Caco-2 (cell line): Measurements from ENCODE around the gene RAF1. TPM values are rescaled to one million over a fixed set of nuclear protein-coding genes. Genes with fewer than 3 reads are reported as not detected.

Source experiments
- BruUV-seq: library from RNA; stranded (reverse); fragments of 400-500 nt; replicated peaks from 2 replicates; lab custom pipeline; 2021; lab: Mats Ljungman, UMichigan
- CTCF ChIA-PET: fragments of 300-600 bp; sonication (Branson Sonifier 250); formaldehyde crosslinking; loops from one replicate; lab custom pipeline; 2022; ENCODE audit warnings: antibody characterized with exemption; lab: Charles Lee
- POLR2A ChIA-PET: fragments of 300-600 bp; sonication (Branson Sonifier 250); formaldehyde crosslinking; loops from one replicate; lab custom pipeline; 2022; ENCODE audit warnings: antibody characterized with exemption; lab: Charles Lee
- DNase-seq, 2 experiments: peaks; one replicate each; pipeline versions ENCODE4 v3.0.0 to v3.0.0-alpha.2; 2020 to 2022
- H3K27me3 ChIP-seq: replicated peaks from 2 replicates; pipeline ENCODE4 v1.6.0; 2011; ENCODE audit warnings: low read length; ENCODE audit not compliant: control insufficient read depth, insufficient read depth
- H3K36me3 ChIP-seq: 2 replicates; pipeline ENCODE4 v1.5.1; 2011; ENCODE audit warnings: low read length; ENCODE audit not compliant: control insufficient read depth, insufficient read depth
- H3K4me1 ChIP-seq: fragments of 250-450 bp; sonication (Bioruptor Pico); 2 replicates; pipeline ENCODE4 v1.5.1; 2020; ENCODE audit warnings: mild to moderate bottlenecking
- H3K4me3 ChIP-seq: 2 replicates; pipeline ENCODE4 v1.5.1; 2011; ENCODE audit warnings: low read depth, mild to moderate bottlenecking, control low read depth, low read length
- H3K9me3 ChIP-seq: fragments of 250-450 bp; sonication (Bioruptor Pico); 2 replicates; pipeline ENCODE4 v1.5.1; 2020; ENCODE audit warnings: mild to moderate bottlenecking, moderate library complexity
- H3K27ac Mint-ChIP-seq: one replicate; pipeline ENCODE4 v1.8.0; 2022; ENCODE audit warnings: mixed read lengths; ENCODE audit not compliant: unreplicated experiment
- H3K27me3 Mint-ChIP-seq: one replicate; pipeline ENCODE4 v1.8.0; 2022; ENCODE audit warnings: mixed read lengths; ENCODE audit not compliant: insufficient read depth, unreplicated experiment
- H3K36me3 Mint-ChIP-seq: one replicate; pipeline ENCODE4 v1.8.0; 2022; ENCODE audit warnings: mild to moderate bottlenecking, mixed read lengths; ENCODE audit not compliant: insufficient read depth, unreplicated experiment
- H3K4me1 Mint-ChIP-seq: one replicate; pipeline ENCODE4 v1.8.0; 2022; ENCODE audit warnings: low read depth, mixed read lengths; ENCODE audit not compliant: unreplicated experiment
- H3K4me3 Mint-ChIP-seq: one replicate; pipeline ENCODE4 v1.8.0; 2022; ENCODE audit warnings: mild to moderate bottlenecking, moderate library complexity, mixed read lengths; ENCODE audit not compliant: unreplicated experiment
- H3K9me3 Mint-ChIP-seq: one replicate; pipeline ENCODE4 v1.8.0; 2022; ENCODE audit warnings: mixed read lengths; ENCODE audit not compliant: unreplicated experiment
- intact Hi-C: fragments of 100-400 bp; cut with micrococcal nuclease; formaldehyde crosslinking; loops from one replicate; pipeline ENCODE4 v1.10.0; 2022; ENCODE audit not compliant: unreplicated experiment
- total RNA-seq: library from RNA; stranded (reverse); gene quantifications from 2 replicates; pipeline ENCODE4 v1.2.3, GENCODE V29; 2022
- TF ChIP-seq, protein P1 (sequence below), 2 experiments: fragments of 200-600 bp in 1 of 2; IDR thresholded peaks; 1 replicate in 1 of 2; 2 replicates in 1 of 2; pipeline versions ENCODE4 v1.5.1 to v1.8.0; 2011 to 2022; ENCODE audit warnings: antibody characterized with exemption in 1 of 2, control low read depth in 1 of 2, inconsistent platforms in 1 of 2, low read depth in 1 of 2, low read length in 1 of 2, mild to moderate bottlenecking in 1 of 2, moderate library complexity in 1 of 2; ENCODE audit not compliant: insufficient read depth in 1 of 2, severe bottlenecking in 1 of 2, unreplicated experiment in 1 of 2

RAF1 gene
- total RNA-seq, 1 experiment from 2014 or later = 93.6 TPM

DNA sequence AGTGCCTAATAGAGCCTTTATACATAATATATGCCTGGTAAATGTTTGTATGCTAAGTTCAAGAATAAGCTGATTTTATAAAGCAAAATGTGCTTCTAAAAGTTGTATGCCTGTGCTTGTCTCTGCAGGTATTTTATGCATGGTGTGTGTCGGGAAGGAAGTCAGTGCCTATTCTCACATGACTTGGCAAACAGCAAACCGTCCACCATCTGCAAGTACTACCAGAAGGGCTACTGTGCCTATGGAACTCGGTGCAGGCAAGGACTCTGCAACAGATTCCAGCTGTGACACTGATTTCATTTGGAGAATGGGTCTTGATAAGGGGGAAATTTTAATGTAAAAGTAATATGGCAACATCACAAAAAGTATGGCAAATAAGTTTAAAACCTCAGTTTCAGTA is 95.2 kb downstream of the RAF1 start:
- H3K4me1 ChIP-seq = no peaks in the 10 kb centered on the region
- POLR2A ChIA-PET = interaction anchor here (0.7 kb wide), 1 partner anchor 273 kb away, joined by 6 read pairs; the partner anchor contains the start of gene RPL32
- Mint-ChIP-seq H3K4me3 (no peak overlapping the region), H3K27ac (no peak overlapping the region), H3K9me3 (no peaks in the 10 kb centered on the region), H3K4me1 (no peaks in the 10 kb centered on the region), H3K36me3 (peaks cover 49% of the 10 kb centered on the region), H3K27me3 (no peaks in the 10 kb centered on the region)
- no peak for DNase-seq
- intact Hi-C loops = no loop called here
- H3K36me3 ChIP-seq = no peaks in the 10 kb centered on the region; the same call in none of the 2 replicates
- TF ChIP-seq, protein P1, sequence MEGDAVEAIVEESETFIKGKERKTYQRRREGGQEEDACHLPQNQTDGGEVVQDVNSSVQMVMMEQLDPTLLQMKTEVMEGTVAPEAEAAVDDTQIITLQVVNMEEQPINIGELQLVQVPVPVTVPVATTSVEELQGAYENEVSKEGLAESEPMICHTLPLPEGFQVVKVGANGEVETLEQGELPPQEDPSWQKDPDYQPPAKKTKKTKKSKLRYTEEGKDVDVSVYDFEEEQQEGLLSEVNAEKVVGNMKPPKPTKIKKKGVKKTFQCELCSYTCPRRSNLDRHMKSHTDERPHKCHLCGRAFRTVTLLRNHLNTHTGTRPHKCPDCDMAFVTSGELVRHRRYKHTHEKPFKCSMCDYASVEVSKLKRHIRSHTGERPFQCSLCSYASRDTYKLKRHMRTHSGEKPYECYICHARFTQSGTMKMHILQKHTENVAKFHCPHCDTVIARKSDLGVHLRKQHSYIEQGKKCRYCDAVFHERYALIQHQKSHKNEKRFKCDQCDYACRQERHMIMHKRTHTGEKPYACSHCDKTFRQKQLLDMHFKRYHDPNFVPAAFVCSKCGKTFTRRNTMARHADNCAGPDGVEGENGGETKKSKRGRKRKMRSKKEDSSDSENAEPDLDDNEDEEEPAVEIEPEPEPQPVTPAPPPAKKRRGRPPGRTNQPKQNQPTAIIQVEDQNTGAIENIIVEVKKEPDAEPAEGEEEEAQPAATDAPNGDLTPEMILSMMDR (IDR thresholded peaks at IDR 0.05; ENCODE audit: insufficient read depth in 1 of 2, low read depth in 1 of 2, low read length in 1 of 2, severe bottlenecking in 1 of 2, unreplicated experiment in 1 of 2) = no peak
- CTCF ChIA-PET = no interaction called here
- H3K9me3 ChIP-seq = peaks cover 3% of the 10 kb centered on the region; the same call in 1 of the 2 replicates
- BruUV-seq = no TSS peak
- no peak overlapping the region for H3K4me3 ChIP-seq
- no peaks in the 10 kb centered on the region for H3K27me3 ChIP-seq

DNA sequence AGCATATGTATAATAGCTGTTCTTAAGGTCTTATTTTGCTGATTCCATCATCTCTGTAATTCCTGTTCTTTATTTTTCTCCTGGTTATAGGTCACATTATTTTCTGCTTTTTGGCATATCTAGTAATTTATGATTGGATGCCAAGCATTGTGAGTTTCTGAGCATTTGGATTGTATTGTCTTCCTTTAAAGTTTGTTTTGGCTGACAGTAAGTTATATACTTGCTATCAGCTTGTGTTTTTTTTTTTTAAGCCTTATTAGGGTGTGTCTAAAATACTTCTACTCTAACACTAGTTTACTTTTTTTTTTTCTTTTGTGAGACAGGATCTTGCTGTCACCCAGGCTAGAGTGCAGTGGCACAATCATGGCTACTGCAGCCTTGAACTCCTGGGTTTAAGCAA is 96.9 kb downstream of the RAF1 start:
- no peak for DNase-seq
- POLR2A ChIA-PET = no interaction called here
- Mint-ChIP-seq H3K27me3 (no peaks in the 10 kb centered on the region), H3K27ac (no peak overlapping the region), H3K4me1 (peaks cover 6% of the 10 kb centered on the region), H3K9me3 (no peaks in the 10 kb centered on the region), H3K4me3 (no peak overlapping the region), H3K36me3 (peaks cover 37% of the 10 kb centered on the region)
- TF ChIP-seq, protein P1 (IDR thresholded peaks at IDR 0.05; ENCODE audit: insufficient read depth in 1 of 2, low read depth in 1 of 2, low read length in 1 of 2, severe bottlenecking in 1 of 2, unreplicated experiment in 1 of 2) = no peak
- H3K9me3 ChIP-seq = peaks cover 3% of the 10 kb centered on the region; the same call in 1 of the 2 replicates
- BruUV-seq = no TSS peak
- no peak overlapping the region for H3K4me3 ChIP-seq
- CTCF ChIA-PET = no interaction called here
- no peaks in the 10 kb centered on the region; the same call in 1 of the 2 replicates for H3K36me3 ChIP-seq
- intact Hi-C loops = no loop called here
- peaks cover 12% of the 10 kb centered on the region for H3K4me1 ChIP-seq
- no peaks in the 10 kb centered on the region for H3K27me3 ChIP-seq

DNA sequence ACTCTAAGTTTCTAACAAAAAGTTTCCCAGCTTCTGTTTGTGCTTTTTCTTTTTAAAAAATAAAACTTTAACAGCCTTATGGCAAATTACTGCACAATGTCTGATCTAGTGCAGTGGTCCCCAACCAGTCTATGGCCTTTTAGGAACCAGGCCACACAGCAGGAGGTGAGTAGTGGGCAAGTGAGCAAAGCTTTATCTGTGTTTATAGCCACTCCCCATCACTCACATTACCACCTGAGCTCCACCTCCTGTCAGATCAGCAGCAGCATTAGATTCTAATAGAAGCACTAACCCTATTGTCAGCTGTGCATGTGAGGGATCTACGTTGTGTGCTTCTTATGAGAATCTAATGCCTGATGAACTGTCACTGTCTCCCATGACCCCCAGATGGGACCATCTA is 101.5 kb downstream of the RAF1 start:
- no peak overlapping the region for H3K4me3 ChIP-seq
- Mint-ChIP-seq H3K9me3 (no peaks in the 10 kb centered on the region), H3K4me3 (no peak overlapping the region), H3K27ac (no peak overlapping the region), H3K36me3 (no peaks in the 10 kb centered on the region), H3K4me1 (peaks cover 26% of the 10 kb centered on the region), H3K27me3 (no peaks in the 10 kb centered on the region)
- intact Hi-C loops = loop anchor here (5.0 kb wide), 1 partner anchor 330 kb away; no protein-coding TSS in a partner anchor
- no peaks in the 10 kb centered on the region for H3K36me3 ChIP-seq
- H3K27me3 ChIP-seq = no peaks in the 10 kb centered on the region
- no TSS peak for BruUV-seq
- peaks cover 24% of the 10 kb centered on the region for H3K4me1 ChIP-seq
- ChIA-PET CTCF (no interaction called here), POLR2A (interaction anchor here (0.5 kb wide), 1 partner anchor 27 kb away, joined by 6 read pairs; no protein-coding TSS in a partner anchor)
- DNase-seq = no peak
- TF ChIP-seq, protein P1 (IDR thresholded peaks at IDR 0.05; ENCODE audit: insufficient read depth in 1 of 2, low read depth in 1 of 2, low read length in 1 of 2, severe bottlenecking in 1 of 2, unreplicated experiment in 1 of 2) = no peak
- H3K9me3 ChIP-seq = peaks cover 3% of the 10 kb centered on the region; the same call in 1 of the 2 replicates
